ENCODE measurements around the gene PGC.

- TF ChIP-seq TAF1 (IDR thresholded peaks at IDR 0.05; ENCODE audit: low read depth, low read length) (no peak), FOSL1 (IDR thresholded peaks at IDR 0.05; ENCODE audit: insufficient read depth, low read depth, low read length) (no peak), CTCF (IDR thresholded peaks at IDR 0.05; ENCODE audit: control extremely low read depth in 1 of 3, insufficient read depth in 1 of 3, low read depth in 1 of 3, low read length in 3 of 3) (no peak), SUZ12 (IDR thresholded peaks at IDR 0.05; ENCODE audit: low read length) (no peak; the same call in 1 of the 2 replicates), RNF2 (IDR thresholded peaks at IDR 0.05; ENCODE audit: borderline replicate concordance, low read depth, low read length, missing control alignments, poor library complexity, severe bottlenecking) (no peak), CHD2 (IDR thresholded peaks at IDR 0.05; ENCODE audit: low read length) (no peak), E2F6 (IDR thresholded peaks at IDR 0.05) (no peak), TBP (IDR thresholded peaks at IDR 0.05; ENCODE audit: low read depth, low read length) (no peak), ATF2 (IDR thresholded peaks at IDR 0.05; ENCODE audit: low read length) (no peak), EZH2 (IDR thresholded peaks at IDR 0.05; ENCODE audit: low read depth, low read length, severe bottlenecking) (no peak), SP1 (IDR thresholded peaks at IDR 0.05; ENCODE audit: low read depth, low read length) (no peak)
Observed at GRCh38 chr6:41781366-41781730, 34.2 kb upstream of the PGC start.

All from H1 (cell line).